Forelimb muscle (tissue), 1 donor: ENCODE measurements around the gene CTDSP2. TPM values are rescaled to one million over a fixed set of nuclear protein-coding genes. Genes with fewer than 3 reads are reported as not detected.
"Not testable (repeated sequence)": the region's sequence is repeated elsewhere in the genome, so short reads cannot be mapped to it uniquely, and the experiment has no call there.

Experiments used
- DNase-seq: peaks from one replicate; pipeline ENCODE4 v3.0.0-alpha.2; 2013; ENCODE audit warnings: low read depth
- polyA plus RNA-seq: library from polyadenylated mRNA; unstranded; fragments of 120-200 nt; gene quantifications from one replicate; pipeline ENCODE4 v1.2.1, GENCODE V29; 2013; ENCODE audit not compliant: insufficient read length

The CTDSP2 gene
- 195 TPM for polyA plus RNA-seq

GRCh38 chr12:57846577-57847319 is at the start of gene CTDSP2:
Gene CTDSP2 (minus strand): TSS chr12:57846729. CDS start chr12:57846435, 294 bp downstream.
- DNase-seq = peak; percentile 96

- DNase-seq = no peak
Measured at GRCh38 chr12:57896115-57896433, 49.5 kb upstream of the CTDSP2 start.

- no peak for DNase-seq
Measured at GRCh38 chr12:57895389-57896114, 49.0 kb upstream of the CTDSP2 start.

- no peak for DNase-seq
Measured at GRCh38 chr12:57894399-57895292, 48.1 kb upstream of the CTDSP2 start.

GRCh38 chr12:57893431-57894353 is 47.2 kb upstream of the CTDSP2 start:
- DNase-seq = peak; percentile 90

GRCh38 chr12:57892232-57892972 is 45.9 kb upstream of the CTDSP2 start:
- DNase-seq = no peak

GRCh38 chr12:57891542-57892228 is 45.2 kb upstream of the CTDSP2 start:
- DNase-seq = no peak

GRCh38 chr12:57890191-57891115 is 43.9 kb upstream of the CTDSP2 start:
- no peak for DNase-seq

GRCh38 chr12:57889500-57889989 is 43.0 kb upstream of the CTDSP2 start:
- peak; percentile 93 for DNase-seq

- no peak for DNase-seq
Measured at GRCh38 chr12:57888409-57889157, 42.1 kb upstream of the CTDSP2 start.

- DNase-seq = no peak
Measured at GRCh38 chr12:57887631-57888408, 41.3 kb upstream of the CTDSP2 start.

- not testable (repeated sequence) for DNase-seq
Measured at GRCh38 chr12:57886964-57887363, 40.4 kb upstream of the CTDSP2 start.

GRCh38 chr12:57886542-57886941 is 40.0 kb upstream of the CTDSP2 start:
- no peak for DNase-seq

- DNase-seq = no peak
Measured at GRCh38 chr12:57885207-57885606, 38.7 kb upstream of the CTDSP2 start.

GRCh38 chr12:57883700-57884099 is 37.2 kb upstream of the CTDSP2 start:
- no peak for DNase-seq

GRCh38 chr12:57883057-57883456 is 36.5 kb upstream of the CTDSP2 start:
- DNase-seq = no peak

GRCh38 chr12:57882575-57882974 is 36.0 kb upstream of the CTDSP2 start:
- no peak for DNase-seq
